HepG2 (cell line): ENCODE measurements around the gene EDNRB. TPM values are rescaled to one million over a fixed set of nuclear protein-coding genes. Genes with fewer than 3 reads are reported as not detected.

ENCODE experiments used
- ATAC-seq: fragments of 200-7000 bp; cut with Tn5 transposase; 3 replicates; pipeline ENCODE4 v1.9.1; 2020; ENCODE audit warnings: mild to moderate bottlenecking, moderate library complexity
- BruUV-seq: library from RNA; stranded (reverse); fragments of 400-500 nt; replicated peaks from 2 replicates; lab custom pipeline; 2021; lab: Mats Ljungman, UMichigan
- CTCF ChIA-PET: fragments of 300-600 bp; formaldehyde crosslinking; extraction: SDS; loops from one replicate; lab custom pipeline; 2021; ENCODE audit warnings: low total read pairs, inconsistent platforms, low intra/inter-chr PET ratio; lab: Yijun Ruan, JAX
- POLR2A ChIA-PET: fragments of 350-600 bp; sonication (Branson Sonifier 250); formaldehyde crosslinking; loops from one replicate; lab custom pipeline; 2020; ENCODE audit warnings: antibody characterized with exemption, inconsistent platforms; lab: Yijun Ruan, JAX
- DNase-seq: peaks from one replicate; pipeline ENCODE4 v3.0.0-alpha.2; 2015; ENCODE audit warnings: low spot score
- FAIRE-seq: peaks from 3 replicates; lab custom pipeline; 2011; peaks lifted over from hg19 to GRCh38; lab: Jason Lieb, UNC
- H2AFZ ChIP-seq: one replicate; pipeline ENCODE4 v1.6.1; 2011; ENCODE audit warnings: low read length, inconsistent platforms
- H3K27ac ChIP-seq: fragments of 300-600 bp; 3 replicates; pipeline ENCODE4 v1.8.0; 2011; ENCODE audit warnings: mixed run types, mild to moderate bottlenecking, mixed read lengths, low read length, inconsistent platforms; ENCODE audit not compliant: insufficient read depth; ENCODE audit errors: extremely low read length
- H3K27me3 ChIP-seq, 2 experiments: fragments of 200-600 bp in 1 of 2; 2 replicates in 1 of 2; 3 replicates in 1 of 2; pipeline versions ENCODE4 v1.6.0 to v1.8.0; 2011; ENCODE audit warnings: low read length in 2 of 2, mild to moderate bottlenecking in 2 of 2, moderate library complexity in 2 of 2, inconsistent platforms in 1 of 2; ENCODE audit not compliant: insufficient read depth in 2 of 2, control insufficient read depth in 1 of 2
- H3K36me3 ChIP-seq, 2 experiments: fragments of 200-600 bp in 1 of 2; replicated peaks in 1 of 2; 2 replicates in 1 of 2; 3 replicates in 1 of 2; pipeline versions ENCODE4 v1.5.1 to v1.8.0; 2011; ENCODE audit warnings: low read length in 2 of 2, inconsistent platforms in 1 of 2; ENCODE audit not compliant: insufficient read depth in 2 of 2, control insufficient read depth in 1 of 2
- H3K4me1 ChIP-seq: 2 replicates; pipeline ENCODE4 v1.5.1; 2012; ENCODE audit warnings: low read length, inconsistent platforms; ENCODE audit not compliant: insufficient read depth
- H3K4me2 ChIP-seq: 2 replicates; pipeline ENCODE4 v1.6.0; 2011; ENCODE audit warnings: low read depth, low read length, inconsistent platforms
- H3K4me3 ChIP-seq, 3 experiments: fragments of 200-600 bp in 1 of 3; sonication (generic), shearing (Covaris generic) in 1 of 3; replicated peaks in 1 of 3; 2 replicates each; pipeline ENCODE4 v1.5.1; 2011 to 2016; ENCODE audit warnings: low read length in 3 of 3, inconsistent platforms in 2 of 3, low read depth in 2 of 3, mild to moderate bottlenecking in 2 of 3, control low read depth in 1 of 3, mixed read lengths in 1 of 3; ENCODE audit not compliant: insufficient read depth in 1 of 3
- H3K79me2 ChIP-seq: one replicate; pipeline ENCODE4 v1.6.1; 2011; ENCODE audit warnings: low read length, inconsistent platforms; ENCODE audit not compliant: insufficient read depth
- H3K9ac ChIP-seq: 2 replicates; pipeline ENCODE4 v1.6.0; 2011; ENCODE audit warnings: mild to moderate bottlenecking, low read depth, low read length, inconsistent platforms; ENCODE audit not compliant: insufficient read depth
- H3K9me3 ChIP-seq: 2 replicates; pipeline ENCODE4 v1.5.1; 2012; ENCODE audit warnings: mild to moderate bottlenecking, low read length
- H4K20me1 ChIP-seq: 2 replicates; pipeline ENCODE4 v1.6.0; 2011; ENCODE audit warnings: inconsistent platforms, mild to moderate bottlenecking, low read length, moderate library complexity; ENCODE audit not compliant: insufficient read depth
- CBFB ChIP-seq: sonication (generic); formaldehyde crosslinking; IDR thresholded peaks from 2 replicates; pipeline ENCODE4 v1.4.0; 2020; ENCODE audit warnings: missing genetic modification reagents
- CCDC6 ChIP-seq: sonication (generic); formaldehyde crosslinking; IDR thresholded peaks from 2 replicates; pipeline ENCODE4 v1.8.1; 2022; ENCODE audit warnings: mild to moderate bottlenecking, missing genetic modification reagents, moderate library complexity
- DNMT3B ChIP-seq: conservative IDR thresholded peaks from 2 replicates; pipeline ENCODE4 v1.6.1; 2016; ENCODE audit warnings: missing biosample characterization, control low read depth
- HNF1B ChIP-seq: sonication (generic); formaldehyde crosslinking; IDR thresholded peaks from 2 replicates; pipeline ENCODE4 v1.5.1; 2020; ENCODE audit warnings: mild to moderate bottlenecking, moderate library complexity, missing genetic modification reagents
- IKZF1 ChIP-seq: fragments of 450-650 bp; IDR thresholded peaks from 2 replicates; pipeline ENCODE4 v1.7.1; 2016
- KDM6A ChIP-seq: IDR thresholded peaks from 2 replicates; pipeline ENCODE4 v1.6.1; 2016; ENCODE audit warnings: low read depth
- LRRFIP1 ChIP-seq: sonication (generic); formaldehyde crosslinking; conservative IDR thresholded peaks from 2 replicates; pipeline ENCODE4 v1.4.0; 2020; ENCODE audit warnings: missing genetic modification reagents
- MEIS1 ChIP-seq: sonication (generic); formaldehyde crosslinking; IDR thresholded peaks from 2 replicates; pipeline ENCODE4 v1.9.0; 2021; ENCODE audit warnings: mild to moderate bottlenecking, missing genetic modification reagents, moderate library complexity, borderline replicate concordance
- NFE2 ChIP-seq: sonication (generic); formaldehyde crosslinking; IDR thresholded peaks from 2 replicates; pipeline ENCODE4 v1.4.0; 2020; ENCODE audit warnings: missing genetic modification reagents
- SOX13 ChIP-seq, 3 experiments: fragments of 450-650 bp in 1 of 3; sonication (generic) in 1 of 3; formaldehyde crosslinking in 1 of 3; IDR thresholded peaks in 2 of 3; conservative IDR thresholded peaks in 1 of 3; 2 replicates each; pipeline versions ENCODE4 v1.5.0 to v1.6.1; 2016 to 2020; ENCODE audit warnings: antibody characterized with exemption in 1 of 3, mild to moderate bottlenecking in 1 of 3, missing compliant biosample characterization in 1 of 3, missing genetic modification reagents in 1 of 3, moderate library complexity in 1 of 3
- ZNF619 ChIP-seq: sonication (generic); formaldehyde crosslinking; IDR thresholded peaks from 2 replicates; pipeline ENCODE4 v1.4.0; 2020; ENCODE audit warnings: mild to moderate bottlenecking, missing genetic modification reagents
- ZNF687 ChIP-seq: sonication (generic); formaldehyde crosslinking; IDR thresholded peaks from 2 replicates; pipeline ENCODE4 v1.5.1; 2020; ENCODE audit warnings: mild to moderate bottlenecking, missing genetic modification reagents, moderate library complexity
- ZZZ3 ChIP-seq: sonication (generic); formaldehyde crosslinking; IDR thresholded peaks from 2 replicates; pipeline ENCODE4 v1.4.0; 2020; ENCODE audit warnings: missing genetic modification reagents, mild to moderate bottlenecking, borderline replicate concordance
- WGBS: methylation state at CpG from one replicate; pipeline ENCODE4 v1.1.6; 2017; ENCODE audit warnings: low lambda C conversion rate; 5-methylcytosine and 5-hydroxymethylcytosine counted together
- in situ Hi-C: cut with HindIII; loops from 2 replicates; pipeline ENCODE4 v1.10.0; 2017; ENCODE audit warnings: low pct_unique_long_range_greater_than_20kb; ENCODE audit not compliant: extremely low pct_ligation_motif_present
- intact Hi-C: fragments of 100-400 bp; cut with micrococcal nuclease; formaldehyde crosslinking; loops from one replicate; pipeline ENCODE4 v1.10.0; 2022; ENCODE audit not compliant: unreplicated experiment
- polyA plus RNA-seq, 8 experiments: library from polyadenylated mRNA; depleted of rRNA in 3 of 8; stranded (reverse) in 7 of 8; unstranded in 1 of 8; fragments of >200 nt; fragmentation: Illumina TruSeq in 4 of 8; extraction: Trizol in 4 of 8; gene quantifications; 2 replicates each; pipeline versions ENCODE4 v1.2.1 to v1.2.3, GENCODE V29; 2011 to 2016; ENCODE audit warnings: low read depth in 4 of 8, missing spikeins in 1 of 8, mixed read lengths in 1 of 8; ENCODE audit not compliant: insufficient read depth in 1 of 8
- total RNA-seq, 5 experiments: library from RNA; depleted of rRNA; stranded (reverse); fragments of >200 nt; fragmentation: Illumina TruSeq; extraction: Trizol; gene quantifications; 2 replicates each; pipeline ENCODE4 v1.2.3, GENCODE V29; 2016; ENCODE audit warnings: low read depth in 1 of 5
- TF ChIP-seq, protein P1 (sequence below): sonication (generic); formaldehyde crosslinking; IDR thresholded peaks from 2 replicates; pipeline ENCODE4 v1.5.0; 2020; ENCODE audit warnings: missing genetic modification reagents, mild to moderate bottlenecking, borderline replicate concordance

Gene EDNRB
- total and polyA plus RNA-seq, 2 of the 13 experiments (the other 11 are each of a cell fraction or from before 2014, with no cell fraction given), result not detected

- TF ChIP-seq MEIS1 (CRISPR knock-in tag) (no peak), ZNF619 (CRISPR knock-in tag) (no peak), CCDC6 (CRISPR knock-in tag) (no peak), NFE2 (no peak), ZNF687 (CRISPR knock-in tag) (no peak)
These were observed 51.7 kb downstream of the EDNRB start (continued) for GRCh38 chr13:77866971-77867370.

DNA sequence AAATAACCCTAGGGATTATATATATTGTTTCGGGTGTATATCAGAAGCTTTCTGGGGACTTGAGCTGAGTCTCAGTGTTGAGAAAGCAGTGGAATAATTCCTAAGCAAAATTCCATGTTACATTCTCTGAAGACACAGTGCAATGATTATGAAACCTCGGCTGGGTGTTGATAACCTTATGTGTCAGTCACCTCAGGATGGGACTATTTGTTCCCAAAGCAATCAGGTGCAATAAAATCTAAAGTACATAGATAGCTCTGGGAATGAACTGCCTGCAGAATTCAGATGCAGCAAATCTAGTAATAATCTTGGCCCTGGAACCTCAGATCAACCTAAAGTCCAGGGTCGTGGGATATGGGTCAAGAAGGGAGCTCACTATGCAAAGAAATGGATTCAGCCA, 53.0 kb downstream of the EDNRB start:
- Histone ChIP-seq H3K9ac (no peak overlapping the region), H3K27ac (no peak overlapping the region), H3K4me3 (no peak overlapping the region), H3K79me2 (no peaks in the 10 kb centered on the region), H2AFZ (no peak overlapping the region), H3K9me3 (peaks cover 53% of the 10 kb centered on the region), H3K27me3 (no peaks in the 10 kb centered on the region; a peak in 1 of 5 replicates), H3K4me1 (no peaks in the 10 kb centered on the region), H3K4me2 (no peak overlapping the region), H3K36me3 (no peaks in the 10 kb centered on the region), H4K20me1 (no peaks in the 10 kb centered on the region)
- ChIA-PET POLR2A (no interaction called here), CTCF (no interaction called here)
- WGBS, result 0% methylated on average over 3 of the region's 3 CpGs
- no TSS peak for BruUV-seq
- intact Hi-C loops (no loop called here), in situ Hi-C loops (no loop called here)
- FAIRE-seq (no peak), DNase-seq (no peak), ATAC-seq (no peak)
- no peak for TF ChIP-seq IKZF1
- no peak for TF ChIP-seq LRRFIP1 (CRISPR knock-in tag)
- TF ChIP-seq DNMT3B (CRISPR knock-in tag), result no peak
- TF ChIP-seq, protein P1, sequence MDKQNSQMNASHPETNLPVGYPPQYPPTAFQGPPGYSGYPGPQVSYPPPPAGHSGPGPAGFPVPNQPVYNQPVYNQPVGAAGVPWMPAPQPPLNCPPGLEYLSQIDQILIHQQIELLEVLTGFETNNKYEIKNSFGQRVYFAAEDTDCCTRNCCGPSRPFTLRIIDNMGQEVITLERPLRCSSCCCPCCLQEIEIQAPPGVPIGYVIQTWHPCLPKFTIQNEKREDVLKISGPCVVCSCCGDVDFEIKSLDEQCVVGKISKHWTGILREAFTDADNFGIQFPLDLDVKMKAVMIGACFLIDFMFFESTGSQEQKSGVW (CRISPR knock-in tag), result no peak
- no peak for TF ChIP-seq HNF1B (CRISPR knock-in tag)
- TF ChIP-seq KDM6A, result no peak
- no peak for TF ChIP-seq CBFB
- TF ChIP-seq ZZZ3 (CRISPR knock-in tag), result no peak
- no peak for TF ChIP-seq SOX13 (IDR thresholded peaks at IDR 0.05)
- TF ChIP-seq SOX13 (CRISPR knock-in tag; conservative IDR thresholded peaks at IDR 0.05 in 1 of 2, IDR thresholded peaks at IDR 0.05 in 1 of 2), result no peak
